ENCODE data around the gene PC. TPM values are rescaled to one million over a fixed set of nuclear protein-coding genes. Genes with fewer than 3 reads are reported as not detected.

The PC gene
- total and polyA plus RNA-seq, 11 donors: 2.6 to 22.4 (median 13.1) TPM

GRCh38 chr11:66901964-66902390 is 56.2 kb downstream of the PC start:
- peaks cover 0 to 9% (median 0%) of the 10 kb centered on the region in 12 donors for H3K4me1 ChIP-seq
- TF ChIP-seq POLR2A (IDR thresholded peaks at IDR 0.05): no peak
- TF ChIP-seq, protein P1, sequence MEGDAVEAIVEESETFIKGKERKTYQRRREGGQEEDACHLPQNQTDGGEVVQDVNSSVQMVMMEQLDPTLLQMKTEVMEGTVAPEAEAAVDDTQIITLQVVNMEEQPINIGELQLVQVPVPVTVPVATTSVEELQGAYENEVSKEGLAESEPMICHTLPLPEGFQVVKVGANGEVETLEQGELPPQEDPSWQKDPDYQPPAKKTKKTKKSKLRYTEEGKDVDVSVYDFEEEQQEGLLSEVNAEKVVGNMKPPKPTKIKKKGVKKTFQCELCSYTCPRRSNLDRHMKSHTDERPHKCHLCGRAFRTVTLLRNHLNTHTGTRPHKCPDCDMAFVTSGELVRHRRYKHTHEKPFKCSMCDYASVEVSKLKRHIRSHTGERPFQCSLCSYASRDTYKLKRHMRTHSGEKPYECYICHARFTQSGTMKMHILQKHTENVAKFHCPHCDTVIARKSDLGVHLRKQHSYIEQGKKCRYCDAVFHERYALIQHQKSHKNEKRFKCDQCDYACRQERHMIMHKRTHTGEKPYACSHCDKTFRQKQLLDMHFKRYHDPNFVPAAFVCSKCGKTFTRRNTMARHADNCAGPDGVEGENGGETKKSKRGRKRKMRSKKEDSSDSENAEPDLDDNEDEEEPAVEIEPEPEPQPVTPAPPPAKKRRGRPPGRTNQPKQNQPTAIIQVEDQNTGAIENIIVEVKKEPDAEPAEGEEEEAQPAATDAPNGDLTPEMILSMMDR (IDR thresholded peaks at IDR 0.05): no peak
- WGBS, 4 donors: 89 to 92% (median 91%) methylated on average over 7 of the region's 7 CpGs
- DNase-seq: no peak
- H3K27ac ChIP-seq: no peak overlapping the region
- intact Hi-C loops (cut with DNase I): no loop called here
- H3K4me3 ChIP-seq: no peak overlapping the region
- no peaks in the 10 kb centered on the region for H3K9me3 ChIP-seq
- H3K36me3 ChIP-seq: no peaks in the 10 kb centered on the region
- ATAC-seq: no peak
- H3K27me3 ChIP-seq: no peaks in the 10 kb centered on the region

DNA sequence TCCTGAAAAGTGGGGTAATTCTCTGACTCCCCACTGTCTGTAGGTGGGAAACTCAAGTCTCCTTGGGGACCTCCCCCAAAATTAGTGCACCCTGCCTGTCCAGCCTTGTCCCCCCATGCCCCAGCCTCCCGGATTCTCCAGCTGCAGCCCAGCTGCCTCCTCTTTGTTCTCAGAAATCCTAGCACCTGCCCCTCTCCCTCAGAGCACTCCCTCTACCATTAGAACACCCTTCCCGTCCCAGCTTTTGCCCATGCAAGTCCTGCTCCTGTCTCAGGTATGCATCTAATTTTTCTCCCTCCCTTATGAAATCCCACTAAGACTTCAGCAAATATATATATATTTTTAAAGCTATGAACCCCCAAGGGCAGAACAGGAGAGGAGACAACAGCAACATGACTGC is 64.0 kb downstream of the PC start:
- no peaks in the 10 kb centered on the region for H3K9me3 ChIP-seq
- ATAC-seq (no peak), DNase-seq (peak in 1 of 5 donors; percentile 13)
- no peak overlapping the region for H3K4me3 ChIP-seq
- no peaks in the 10 kb centered on the region for H3K36me3 ChIP-seq
- H3K27me3 ChIP-seq: no peaks in the 10 kb centered on the region
- 79 to 87% (median 85%) methylated on average over 2 of the region's 2 CpGs for WGBS, 4 donors
- H3K27ac ChIP-seq: no peak overlapping the region
- no peaks in the 10 kb centered on the region for H3K4me1 ChIP-seq
- intact Hi-C loops (cut with DNase I): no loop called here
- TF ChIP-seq, protein P1 (IDR thresholded peaks at IDR 0.05): no peak
- TF ChIP-seq POLR2A (IDR thresholded peaks at IDR 0.05): no peak

- WGBS, 4 donors: 54 to 60% (median 58%) methylated on average over 6 of the region's 6 CpGs
- H3K9me3 ChIP-seq: no peaks in the 10 kb centered on the region
- ATAC-seq (no peak), DNase-seq (no peak)
- H3K36me3 ChIP-seq: no peaks in the 10 kb centered on the region
- intact Hi-C loops (cut with DNase I): no loop called here
- no peaks in the 10 kb centered on the region for H3K27me3 ChIP-seq
- TF ChIP-seq, protein P1 (IDR thresholded peaks at IDR 0.05): no peak
- no peak for TF ChIP-seq POLR2A (IDR thresholded peaks at IDR 0.05)
- H3K4me1 ChIP-seq: no peaks in the 10 kb centered on the region
- no peak overlapping the region for H3K4me3 ChIP-seq
- no peak overlapping the region for H3K27ac ChIP-seq
Observed at GRCh38 chr11:66892911-66893310, 65.3 kb downstream of the PC start.

- DNase-seq (peak in 2 of 5 donors; percentile 32 to 63), ATAC-seq (peak in 3 of 4 donors; percentile 71 to 94 (median 90))
- intact Hi-C loops (cut with DNase I): no loop called here
- TF ChIP-seq, protein P1 (IDR thresholded peaks at IDR 0.05): no peak
- no peak for TF ChIP-seq POLR2A (IDR thresholded peaks at IDR 0.05)
- H3K9me3 ChIP-seq: no peaks in the 10 kb centered on the region
- no peak overlapping the region for H3K4me3 ChIP-seq
- H3K27ac ChIP-seq: no peak overlapping the region
- H3K36me3 ChIP-seq: no peaks in the 10 kb centered on the region
- WGBS, 4 donors: 77 to 82% (median 80%) methylated on average over 14 of the region's 14 CpGs
- no peaks in the 10 kb centered on the region for H3K27me3 ChIP-seq
- H3K4me1 ChIP-seq: peaks cover 0 to 5% (median 0%) of the 10 kb centered on the region in 12 donors
Observed at GRCh38 chr11:66891851-66892660, 66.1 kb downstream of the PC start.

All from heart left ventricle (tissue), 16 donors.